Nephron progenitor cell (in vitro differentiated cells): ENCODE results near the gene GPR157.

Experiments used
- DNase-seq: peaks from one replicate; pipeline ENCODE4 v3.0.0; 2021
- H3K27ac Mint-ChIP-seq: 2 replicates; pipeline ENCODE4 v1.8.0; 2021; ENCODE audit warnings: mild to moderate bottlenecking, moderate library complexity, mixed read lengths
- H3K27me3 Mint-ChIP-seq: 2 replicates; pipeline ENCODE4 v1.8.0; 2021; ENCODE audit warnings: mild to moderate bottlenecking, low read depth, mixed read lengths; ENCODE audit not compliant: poor library complexity
- H3K36me3 Mint-ChIP-seq: 2 replicates; pipeline ENCODE4 v1.8.0; 2021; ENCODE audit warnings: low read depth, mixed read lengths
- H3K4me1 Mint-ChIP-seq: 2 replicates; pipeline ENCODE4 v1.8.0; 2021; ENCODE audit warnings: mixed read lengths
- H3K4me3 Mint-ChIP-seq: 2 replicates; pipeline ENCODE4 v1.8.0; 2021; ENCODE audit warnings: mild to moderate bottlenecking, moderate library complexity, mixed read lengths
- H3K9me3 Mint-ChIP-seq: 2 replicates; pipeline ENCODE4 v1.8.0; 2021; ENCODE audit warnings: mild to moderate bottlenecking, moderate library complexity, mixed read lengths
- CTCF ChIP-seq: fragments of 200-600 bp; sonication (generic); IDR thresholded peaks from 2 replicates; pipeline ENCODE4 v1.5.0; 2021; ENCODE audit warnings: antibody characterized with exemption

GPR157 gene

GRCh38 chr1:9118186-9118585 lies 10.7 kb downstream of the GPR157 start:
- Mint-ChIP-seq H3K27me3 (peaks cover 3% of the 10 kb centered on the region), H3K4me3 (no peak overlapping the region), H3K4me1 (peaks cover 29% of the 10 kb centered on the region), H3K27ac (no peak overlapping the region), H3K9me3 (no peaks in the 10 kb centered on the region), H3K36me3 (no peaks in the 10 kb centered on the region)
- no peak for DNase-seq
- no peak for TF ChIP-seq CTCF

DNA sequence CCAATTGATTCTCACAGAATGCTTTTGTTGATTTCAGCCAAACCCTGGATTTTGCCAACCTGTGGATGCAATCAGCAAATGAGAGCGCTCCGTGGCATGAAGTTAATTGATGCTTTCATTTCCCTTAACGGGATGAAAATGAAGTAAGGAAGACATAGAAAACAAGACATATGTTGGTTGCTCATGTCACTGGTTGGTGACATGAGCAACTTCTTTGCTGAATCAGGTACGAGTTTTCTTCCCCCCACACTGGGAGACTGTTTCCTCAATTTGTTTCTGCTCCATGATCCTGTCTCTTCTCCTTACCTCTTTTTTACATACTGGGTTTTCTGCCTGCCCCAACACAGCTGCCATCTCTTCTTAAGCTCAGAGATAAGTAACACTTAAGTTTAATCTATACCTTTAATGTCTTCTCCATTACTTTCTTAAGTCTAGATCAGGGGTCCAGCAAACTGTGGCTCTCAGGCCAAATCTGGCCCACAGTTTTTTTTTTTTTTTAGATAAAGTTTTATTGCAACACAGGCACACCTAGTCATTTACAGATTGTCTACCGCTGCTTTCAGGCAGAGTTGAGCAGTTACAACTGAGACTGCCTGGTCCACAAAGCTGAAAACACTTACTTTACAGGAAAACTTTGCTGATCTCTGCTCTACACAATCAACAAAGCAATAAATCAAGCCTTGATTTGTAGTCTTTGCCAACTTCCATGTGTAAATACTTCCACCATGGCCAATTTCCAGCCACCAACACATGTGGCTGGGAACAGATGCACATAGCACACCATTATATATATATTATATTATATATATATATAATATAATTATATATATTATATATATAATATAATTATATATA lies 13.3 kb downstream of the GPR157 start:
- no peak for TF ChIP-seq CTCF
- Mint-ChIP-seq H3K27ac (no peak overlapping the region), H3K4me3 (no peak overlapping the region), H3K9me3 (no peaks in the 10 kb centered on the region), H3K36me3 (no peaks in the 10 kb centered on the region), H3K27me3 (peaks cover 6% of the 10 kb centered on the region), H3K4me1 (peaks cover 21% of the 10 kb centered on the region)
- DNase-seq, result no peak

DNA sequence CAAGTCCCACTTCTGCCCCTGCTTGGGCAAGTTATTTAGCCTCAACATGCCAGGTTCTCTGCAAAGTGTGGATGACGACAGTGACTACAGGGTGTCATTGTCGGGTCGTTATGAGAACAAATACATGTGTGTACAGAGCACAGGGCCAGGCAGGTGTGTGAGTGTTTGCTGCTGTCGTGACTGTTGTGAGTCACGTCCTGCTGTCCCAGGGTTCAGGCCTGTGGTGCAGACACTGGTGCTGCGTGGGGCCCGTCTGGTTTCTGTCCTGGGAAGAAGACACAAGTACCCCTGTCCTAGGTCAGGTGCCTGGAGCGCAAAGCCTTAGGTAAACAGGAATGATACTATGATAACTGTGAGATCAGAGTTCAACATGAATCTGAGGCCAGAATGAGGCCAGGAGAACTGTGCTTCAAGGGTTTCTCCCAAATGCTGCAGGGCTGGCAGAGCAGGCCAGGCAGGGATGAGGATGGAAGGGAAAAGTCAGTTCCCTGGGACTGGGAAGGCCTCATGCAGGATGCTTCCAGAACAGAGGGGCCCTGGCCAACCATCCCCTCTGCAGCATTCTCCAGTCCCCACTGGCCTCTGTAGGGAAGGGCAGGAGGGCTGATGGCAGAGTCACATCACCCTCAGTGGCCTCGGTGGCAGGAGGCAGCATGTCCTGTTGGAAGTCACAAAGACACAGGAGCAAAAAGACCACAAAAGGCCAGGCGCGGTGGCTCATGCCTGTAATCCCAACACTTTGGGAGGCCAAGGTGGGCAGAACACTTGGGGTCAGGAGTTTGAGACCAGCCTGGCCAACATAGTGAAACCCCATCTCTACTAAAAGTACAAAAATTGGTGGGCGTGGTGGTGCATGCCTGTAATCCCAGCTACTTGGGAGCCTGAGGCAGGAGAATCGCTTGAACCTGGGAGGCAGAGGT lies 15.7 kb downstream of the GPR157 start:
- DNase-seq, result no peak
- Mint-ChIP-seq H3K36me3 (no peaks in the 10 kb centered on the region), H3K9me3 (no peaks in the 10 kb centered on the region), H3K27ac (no peak overlapping the region), H3K4me1 (peaks cover 15% of the 10 kb centered on the region), H3K4me3 (no peak overlapping the region), H3K27me3 (peaks cover 12% of the 10 kb centered on the region)
- TF ChIP-seq CTCF, result no peak

GRCh38 chr1:9111957-9112356 lies 16.9 kb downstream of the GPR157 start:
- no peak for TF ChIP-seq CTCF
- H3K4me1 Mint-ChIP-seq, result peaks cover 17% of the 10 kb centered on the region
- H3K36me3 Mint-ChIP-seq, result no peaks in the 10 kb centered on the region

DNA sequence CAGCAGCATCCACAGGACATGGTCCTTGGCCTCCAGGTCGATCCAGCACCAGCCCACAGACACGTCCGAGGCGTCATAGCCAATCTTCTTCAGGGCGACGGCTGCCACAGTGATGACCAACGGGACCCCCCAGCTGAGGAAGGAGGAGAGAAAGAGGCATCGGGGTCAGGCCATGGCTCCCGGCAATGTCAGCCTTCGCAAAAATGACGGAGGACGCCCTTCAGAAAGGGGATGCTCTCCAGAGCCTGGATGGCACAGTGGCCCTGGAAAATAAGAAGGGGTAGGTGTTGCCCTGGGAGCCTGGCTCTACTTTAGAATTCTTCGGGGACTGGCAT lies 17.6 kb downstream of the GPR157 start:
- peaks cover 19% of the 10 kb centered on the region for H3K27me3 Mint-ChIP-seq
- peaks cover 19% of the 10 kb centered on the region for H3K4me1 Mint-ChIP-seq

More at GRCh38 chr1:9111957-9112356, 16.9 kb downstream of the GPR157 start:
- H3K27ac Mint-ChIP-seq, result no peak overlapping the region
- no peaks in the 10 kb centered on the region for H3K9me3 Mint-ChIP-seq
- H3K4me3 Mint-ChIP-seq, result no peak overlapping the region
- no peak for DNase-seq
- peaks cover 14% of the 10 kb centered on the region for H3K27me3 Mint-ChIP-seq

More for the DNA sequence above, 17.6 kb downstream of the GPR157 start:
- no peak for DNase-seq
- Mint-ChIP-seq H3K36me3 (no peaks in the 10 kb centered on the region), H3K9me3 (no peaks in the 10 kb centered on the region), H3K4me3 (no peak overlapping the region), H3K27ac (no peak overlapping the region)
- no peak for TF ChIP-seq CTCF
